Hematopoietic multipotent progenitor cell treated with erythropoietin and hydrocortisone succinate and interleukin-3 and kit ligand, for 6 days (in vitro differentiated cells): ENCODE data around the gene NBEAL2.
"Not testable (repeated sequence)": the region's sequence is repeated elsewhere in the genome, so short reads cannot be mapped to it uniquely, and the experiment has no call there.

Experiments used
- DNase-seq: peaks from one replicate; pipeline ENCODE4 v3.0.0-alpha.2; 2015

The NBEAL2 gene

GRCh38 chr3:46962427-46962826, 17.0 kb upstream of the NBEAL2 start:
- DNase-seq = no peak

GRCh38 chr3:46962990-46963389, 16.5 kb upstream of the NBEAL2 start:
- no peak for DNase-seq

- DNase-seq = not testable (repeated sequence)
Observed at GRCh38 chr3:46964038-46964590, 15.4 kb upstream of the NBEAL2 start.

GRCh38 chr3:46965151-46965550, 14.3 kb upstream of the NBEAL2 start:
- peak; percentile 75 for DNase-seq

GRCh38 chr3:46966811-46967210, 12.7 kb upstream of the NBEAL2 start:
- DNase-seq = no peak

GRCh38 chr3:46968783-46969428, 10.6 kb upstream of the NBEAL2 start:
- DNase-seq = no peak

- DNase-seq = peak; percentile 37
Observed at GRCh38 chr3:46970391-46971091, 8.9 kb upstream of the NBEAL2 start.

- no peak for DNase-seq
Observed at GRCh38 chr3:46971151-46971550, 8.3 kb upstream of the NBEAL2 start.

GRCh38 chr3:46971742-46972141, 7.7 kb upstream of the NBEAL2 start:
- DNase-seq = peak; percentile 80

GRCh38 chr3:46972396-46972795, 7.1 kb upstream of the NBEAL2 start:
- no peak for DNase-seq

- DNase-seq = no peak
Observed at GRCh38 chr3:46974421-46975171, 4.9 kb upstream of the NBEAL2 start.

GRCh38 chr3:46976326-46977190, 2.9 kb upstream of the NBEAL2 start, which contains the start of gene CCDC12:
CCDC12 (minus strand) TSS chr3:46976745; CDS start chr3:46976732, 13 bp downstream.
- DNase-seq = peak; percentile 99

- DNase-seq = no peak
Observed at GRCh38 chr3:46977811-46978195, 1.7 kb upstream of the NBEAL2 start.

- no peak for DNase-seq
Observed at GRCh38 chr3:46978381-46978780, 1.1 kb upstream of the NBEAL2 start.

- DNase-seq = peak; percentile 42
Observed at GRCh38 chr3:46979958-46980497, 562 bp downstream of the NBEAL2 start.

GRCh38 chr3:46981932-46982471, 2.5 kb downstream of the NBEAL2 start:
- no peak for DNase-seq

GRCh38 chr3:46982546-46982945, 3.1 kb downstream of the NBEAL2 start:
- DNase-seq = no peak

GRCh38 chr3:46984591-46985459, 5.4 kb downstream of the NBEAL2 start:
- DNase-seq = no peak

GRCh38 chr3:46985588-46985987, 6.1 kb downstream of the NBEAL2 start:
- DNase-seq = no peak

GRCh38 chr3:46986055-46986730, 6.7 kb downstream of the NBEAL2 start:
- DNase-seq = peak; percentile 38
